KMS-11 (cell line): Measurements from ENCODE around the gene CCRL2.
"Not testable (repeated sequence)": the region's sequence is repeated elsewhere in the genome, so short reads cannot be mapped to it uniquely, and the experiment has no call there.

Source experiments
- H2AFZ ChIP-seq: fragments of 200-600 bp; sonication (generic); 2 replicates; pipeline ENCODE4 v1.6.1; 2016; ENCODE audit warnings: antibody characterized with exemption, mixed run types, low read depth
- H3K27ac ChIP-seq: fragments of 200-600 bp; sonication (generic); 2 replicates; pipeline ENCODE4 v1.6.1; 2016; ENCODE audit warnings: mild to moderate bottlenecking, mixed run types
- H3K27me3 ChIP-seq: fragments of 200-600 bp; sonication (generic); 2 replicates; pipeline ENCODE4 v1.6.1; 2017; ENCODE audit warnings: mild to moderate bottlenecking, low read depth, mixed run types, moderate library complexity; ENCODE audit not compliant: insufficient read depth
- H3K36me3 ChIP-seq: fragments of 200-600 bp; sonication (generic); 2 replicates; pipeline ENCODE4 v1.6.1; 2017; ENCODE audit warnings: mild to moderate bottlenecking, mixed run types; ENCODE audit not compliant: insufficient read depth
- H3K4me1 ChIP-seq: fragments of 200-600 bp; sonication (generic); 2 replicates; pipeline ENCODE4 v1.6.1; 2016; ENCODE audit warnings: mild to moderate bottlenecking, low read depth, mixed run types; ENCODE audit not compliant: poor library complexity, severe bottlenecking
- H3K4me2 ChIP-seq: fragments of 200-600 bp; sonication (generic); 2 replicates; pipeline ENCODE4 v1.7.0; 2016; ENCODE audit warnings: mild to moderate bottlenecking, mixed run types
- H3K4me3 ChIP-seq: fragments of 200-600 bp; sonication (generic); IDR thresholded peaks from 2 replicates; pipeline ENCODE4 v1.6.1; 2017; ENCODE audit warnings: low read depth, low read length, mixed read lengths; ENCODE audit not compliant: insufficient read depth
- H3K79me2 ChIP-seq: fragments of 200-600 bp; sonication (generic); 2 replicates; pipeline ENCODE4 v1.6.1; 2016; ENCODE audit warnings: low read depth, mixed run types; ENCODE audit not compliant: insufficient read depth
- H3K9ac ChIP-seq: fragments of 200-600 bp; sonication (generic); 2 replicates; pipeline ENCODE4 v1.6.1; 2016; ENCODE audit warnings: mild to moderate bottlenecking, mixed run types
- H4K20me1 ChIP-seq: fragments of 200-600 bp; sonication (generic); 2 replicates; pipeline ENCODE4 v1.6.1; 2016; ENCODE audit warnings: mild to moderate bottlenecking, mixed run types; ENCODE audit not compliant: insufficient read depth
- CTCF ChIP-seq: fragments of 200-600 bp; sonication (generic); conservative IDR thresholded peaks from 2 replicates; pipeline ENCODE4 v1.6.1; 2017; ENCODE audit warnings: low read depth, mild to moderate bottlenecking, antibody characterized with exemption, low read length, moderate library complexity, mixed read lengths

Gene CCRL2

DNA sequence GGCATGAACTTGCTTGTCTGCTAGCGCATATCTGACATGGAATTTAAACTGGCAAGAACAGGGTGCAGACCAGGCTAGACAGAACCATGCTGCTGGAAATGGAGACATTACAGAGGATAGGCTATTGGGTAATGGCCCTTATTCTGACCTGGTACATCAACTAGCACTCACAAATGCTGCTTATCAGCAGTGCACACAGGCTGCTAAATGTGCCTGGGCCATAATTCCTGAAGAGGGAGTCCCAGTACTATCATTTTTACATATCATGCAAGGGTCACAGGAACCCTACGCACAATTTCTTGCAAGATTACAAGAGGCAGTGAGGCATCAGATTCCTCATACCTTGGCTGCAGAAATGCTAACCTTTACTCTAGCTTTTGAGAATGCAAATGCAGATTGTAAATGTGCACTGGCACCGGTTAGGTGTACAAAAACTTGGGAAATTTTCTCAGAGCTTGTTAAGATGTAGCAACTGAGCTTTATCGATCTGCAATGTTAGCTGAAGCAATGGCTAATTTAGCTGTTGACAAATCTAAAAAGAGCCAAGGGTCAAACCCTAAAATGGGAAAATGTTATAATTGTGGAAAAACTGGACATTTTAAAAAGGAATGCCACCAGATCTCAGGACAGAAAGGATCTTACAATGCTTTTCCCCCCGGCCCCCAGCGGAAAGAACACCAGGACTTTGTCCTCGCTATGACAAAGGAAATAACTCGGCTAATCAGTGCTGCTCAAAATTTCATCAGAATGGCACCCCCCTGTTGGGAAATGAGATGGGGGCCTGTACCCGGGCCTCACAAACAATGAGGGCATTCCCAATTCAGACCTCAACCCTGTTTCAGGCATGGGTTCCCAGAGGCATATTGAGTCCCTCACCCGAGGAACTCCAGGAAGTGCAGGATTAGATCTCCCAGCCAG, 21.1 kb downstream of the CCRL2 start:
- Histone ChIP-seq H3K4me2 (no peak overlapping the region), H3K36me3 (no peaks in the 10 kb centered on the region), H3K27ac (no peak overlapping the region)

GRCh38 chr3:46429250-46429649, 22.2 kb downstream of the CCRL2 start:
- Histone ChIP-seq H4K20me1 (no peaks in the 10 kb centered on the region), H3K79me2 (no peaks in the 10 kb centered on the region), H2AFZ (no peak overlapping the region), H3K4me3 (no peak overlapping the region), H3K27ac (no peak overlapping the region), H3K4me2 (no peak overlapping the region), H3K9ac (no peak overlapping the region), H3K27me3 (no peaks in the 10 kb centered on the region), H3K4me1 (no peaks in the 10 kb centered on the region), H3K36me3 (no peaks in the 10 kb centered on the region)
- TF ChIP-seq CTCF, result no peak

More for the DNA sequence above, 21.1 kb downstream of the CCRL2 start:
- Histone ChIP-seq H2AFZ (no peak overlapping the region), H3K79me2 (no peaks in the 10 kb centered on the region), H4K20me1 (no peaks in the 10 kb centered on the region), H3K4me3 (no peak overlapping the region), H3K27me3 (no peaks in the 10 kb centered on the region), H3K4me1 (no peaks in the 10 kb centered on the region), H3K9ac (no peak overlapping the region)
- TF ChIP-seq CTCF, result no peak

DNA sequence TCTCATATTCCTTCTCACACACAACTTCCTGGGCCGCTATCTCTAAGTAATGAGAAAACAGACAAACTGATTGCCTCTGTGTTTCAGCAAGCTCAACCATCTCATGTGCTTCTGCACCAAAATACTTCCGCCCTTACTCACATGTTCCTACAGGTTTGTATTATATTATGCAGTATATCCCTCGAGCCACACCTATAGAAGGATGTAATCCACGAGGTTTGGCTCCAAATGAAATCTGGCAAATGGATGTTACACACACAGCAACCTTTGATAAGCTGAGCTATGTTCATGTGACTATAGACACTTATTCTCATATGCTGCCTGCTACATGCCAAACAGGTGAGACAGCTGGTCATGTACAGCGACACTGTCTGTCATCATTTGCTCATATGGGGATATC, 22.6 kb downstream of the CCRL2 start:
- no peak overlapping the region for H3K4me2 ChIP-seq
- H3K4me1 ChIP-seq, result no peaks in the 10 kb centered on the region
- H3K9ac ChIP-seq, result no peak overlapping the region
- H4K20me1 ChIP-seq, result no peaks in the 10 kb centered on the region
- no peak overlapping the region for H3K4me3 ChIP-seq
- H3K36me3 ChIP-seq, result no peaks in the 10 kb centered on the region
- no peaks in the 10 kb centered on the region for H3K27me3 ChIP-seq
- H3K27ac ChIP-seq, result no peak overlapping the region
- TF ChIP-seq CTCF, result no peak
- H3K79me2 ChIP-seq, result no peaks in the 10 kb centered on the region
- H2AFZ ChIP-seq, result no peak overlapping the region

GRCh38 chr3:46430879-46431278, 23.8 kb downstream of the CCRL2 start:
- H3K79me2 ChIP-seq, H3K4me2 ChIP-seq, H3K4me1 ChIP-seq, H3K27ac ChIP-seq, H3K36me3 ChIP-seq, H3K27me3 ChIP-seq, H3K4me3 ChIP-seq, H2AFZ ChIP-seq, H4K20me1 ChIP-seq, H3K9ac ChIP-seq: not testable (repeated sequence)

- not testable (repeated sequence) for H3K27me3 ChIP-seq, H3K9ac ChIP-seq, H3K36me3 ChIP-seq, H3K79me2 ChIP-seq, H3K4me2 ChIP-seq, H3K4me3 ChIP-seq, H3K27ac ChIP-seq, H4K20me1 ChIP-seq, H2AFZ ChIP-seq, H3K4me1 ChIP-seq
Measured at GRCh38 chr3:46431905-46432304, 24.8 kb downstream of the CCRL2 start.

GRCh38 chr3:46433118-46433517, 26.1 kb downstream of the CCRL2 start:
- not testable (repeated sequence) for H3K9ac ChIP-seq, H3K4me1 ChIP-seq, H3K4me2 ChIP-seq

More at GRCh38 chr3:46433118-46433517, 26.1 kb downstream of the CCRL2 start:
- H3K27ac ChIP-seq, H3K79me2 ChIP-seq, H2AFZ ChIP-seq, H3K4me3 ChIP-seq, H4K20me1 ChIP-seq, H3K36me3 ChIP-seq, H3K27me3 ChIP-seq: not testable (repeated sequence)
